BLaER1 (cell line): Measurements from ENCODE around the gene SNX5.

Experiments
- H3K27ac ChIP-seq: shearing (Covaris generic); formaldehyde crosslinking; 2 replicates; pipeline ENCODE4 v1.8.1; 2022
- H3K27me3 ChIP-seq: shearing (Covaris generic); formaldehyde crosslinking; 2 replicates; pipeline ENCODE4 v1.8.1; 2022
- H3K36me3 ChIP-seq: shearing (Covaris generic); formaldehyde crosslinking; 2 replicates; pipeline ENCODE4 v1.8.1; 2022
- H3K4me1 ChIP-seq: shearing (Covaris generic); formaldehyde crosslinking; 2 replicates; pipeline ENCODE4 v1.8.1; 2022
- H3K4me2 ChIP-seq: shearing (Covaris generic); formaldehyde crosslinking; 2 replicates; pipeline ENCODE4 v1.8.1; 2022
- H3K4me3 ChIP-seq: shearing (Covaris generic); formaldehyde crosslinking; 2 replicates; pipeline ENCODE4 v1.8.1; 2022
- H3K9ac ChIP-seq: shearing (Covaris generic); formaldehyde crosslinking; 2 replicates; pipeline ENCODE4 v1.8.1; 2022
- H3K9me3 ChIP-seq: shearing (Covaris generic); formaldehyde crosslinking; 2 replicates; pipeline ENCODE4 v1.8.1; 2022
- H4K20me1 ChIP-seq: shearing (Covaris generic); formaldehyde crosslinking; 2 replicates; pipeline ENCODE4 v1.8.1; 2022
- Cebpa-rat ChIP-seq: shearing (Covaris generic); IDR thresholded peaks from 2 replicates; pipeline ENCODE4 v1.8.1; 2022

Gene SNX5

DNA sequence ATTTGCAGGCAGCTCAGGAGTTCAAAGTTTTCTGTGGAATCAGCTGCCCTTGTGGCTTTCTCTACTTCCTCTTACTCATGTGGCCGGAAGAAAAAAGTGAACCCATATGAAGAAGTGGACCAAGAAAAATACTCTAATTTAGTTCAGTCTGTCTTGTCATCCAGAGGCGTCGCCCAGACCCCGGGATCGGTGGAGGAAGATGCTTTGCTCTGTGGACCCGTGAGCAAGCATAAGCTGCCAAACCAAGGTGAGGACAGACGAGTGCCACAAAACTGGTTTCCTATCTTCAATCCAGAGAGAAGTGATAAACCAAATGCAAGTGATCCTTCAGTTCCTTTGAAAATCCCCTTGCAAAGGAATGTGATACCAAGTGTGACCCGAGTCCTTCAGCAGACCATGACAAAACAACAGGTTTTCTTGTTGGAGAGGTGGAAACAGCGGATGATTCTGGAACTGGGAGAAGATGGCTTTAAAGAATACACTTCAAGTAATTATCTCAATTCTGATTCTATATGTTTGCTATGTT, 1.4 kb upstream of the SNX5 start:
- no peaks in the 10 kb centered on the region for H3K27me3 ChIP-seq
- H3K4me3 ChIP-seq: peak overlapping the region; percentile 92
- H3K36me3 ChIP-seq: peaks cover 24% of the 10 kb centered on the region; the same call in 1 of the 2 replicates
- no peak for TF ChIP-seq Cebpa-rat
- H3K4me2 ChIP-seq: peak overlapping the region; percentile 95
- H4K20me1 ChIP-seq: peaks cover 34% of the 10 kb centered on the region
- peak overlapping the region; percentile 100 for H3K9ac ChIP-seq
- no peaks in the 10 kb centered on the region for H3K9me3 ChIP-seq
- peak overlapping the region; percentile 100 for H3K27ac ChIP-seq
- H3K4me1 ChIP-seq: peaks cover 40% of the 10 kb centered on the region

DNA sequence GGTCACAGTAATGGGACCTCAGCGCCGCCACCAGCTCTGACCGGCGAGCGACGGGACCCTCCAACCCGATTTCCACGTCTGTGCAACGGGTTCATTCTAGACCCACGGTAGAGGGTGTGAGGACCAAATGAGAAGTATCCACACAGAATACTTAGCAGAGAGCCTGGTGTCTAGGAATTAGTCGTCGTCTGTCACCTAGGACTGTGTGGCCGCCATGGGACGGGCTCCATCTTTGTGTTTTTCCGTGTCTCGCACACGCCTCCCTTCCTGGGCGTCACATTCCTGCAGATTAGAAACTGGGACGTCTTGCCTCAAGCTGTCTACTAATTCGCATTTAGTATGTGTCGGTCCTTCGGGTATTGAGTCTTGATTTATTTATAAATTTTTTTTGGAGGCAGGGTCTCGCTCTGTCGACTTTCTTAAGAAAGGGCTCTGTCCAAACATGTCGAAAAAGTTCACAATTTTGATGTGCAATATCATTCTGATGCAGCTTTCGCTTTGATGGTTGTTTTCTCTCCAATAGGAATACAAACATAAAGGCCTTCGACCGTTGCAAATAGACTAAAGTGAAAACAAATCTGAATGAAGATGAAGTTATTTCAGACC, 787 bp upstream of the SNX5 start:
- H3K9ac ChIP-seq: peak overlapping the region; percentile 100
- peaks cover 39% of the 10 kb centered on the region for H3K4me1 ChIP-seq
- H3K27ac ChIP-seq: peak overlapping the region; percentile 100
- peak overlapping the region; percentile 95 for H3K4me2 ChIP-seq
- TF ChIP-seq Cebpa-rat: no peak
- H3K4me3 ChIP-seq: peak overlapping the region; percentile 92
- H3K9me3 ChIP-seq: no peaks in the 10 kb centered on the region
- no peaks in the 10 kb centered on the region for H3K27me3 ChIP-seq
- H4K20me1 ChIP-seq: peaks cover 39% of the 10 kb centered on the region
- H3K36me3 ChIP-seq: peaks cover 26% of the 10 kb centered on the region; the same call in 1 of the 2 replicates

DNA sequence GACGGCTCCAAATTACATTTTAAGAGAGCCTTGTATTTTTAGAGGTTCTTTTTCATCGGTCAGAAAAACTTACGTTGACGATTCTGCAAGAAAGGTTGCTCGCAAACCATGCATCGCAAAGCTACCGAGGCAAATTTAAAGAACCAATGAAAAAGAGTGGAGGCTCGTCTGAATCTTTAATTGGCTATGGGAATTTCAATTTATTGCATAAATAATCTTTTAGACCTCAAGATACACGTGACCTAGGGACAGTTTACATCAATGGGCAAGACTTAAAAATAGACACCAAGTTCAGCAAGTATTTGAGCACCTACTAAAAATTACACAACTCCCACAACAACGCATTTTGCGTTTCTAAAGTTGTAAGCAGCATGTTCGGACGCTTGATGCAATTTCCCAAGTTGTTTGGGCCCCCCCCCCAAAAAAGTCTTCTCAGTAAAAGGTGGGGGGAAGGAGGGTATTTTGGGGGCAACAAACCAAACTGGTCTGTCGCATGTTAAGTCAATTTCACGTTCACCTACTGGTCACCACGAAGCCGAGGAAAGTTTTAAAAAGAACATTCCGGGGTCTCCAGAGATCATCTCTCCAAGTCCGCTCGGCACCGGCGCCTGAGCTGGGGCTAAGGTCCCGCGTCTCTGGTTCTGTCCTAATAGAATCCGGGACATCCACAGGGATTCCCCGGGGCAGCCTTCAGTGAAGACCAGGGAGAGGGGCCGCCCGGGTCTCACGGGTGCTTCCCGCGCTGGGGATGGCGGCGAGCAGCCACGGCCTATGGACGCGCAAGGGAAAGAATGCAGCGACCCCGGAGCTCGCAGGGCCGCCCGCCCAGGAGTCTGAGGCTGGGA, 851 bp downstream of the SNX5 start:
- Histone ChIP-seq H3K4me1 (peaks cover 37% of the 10 kb centered on the region), H3K9me3 (no peaks in the 10 kb centered on the region), H3K9ac (peak overlapping the region; percentile 100), H3K4me2 (peak overlapping the region; percentile 96), H3K36me3 (peaks cover 42% of the 10 kb centered on the region), H4K20me1 (peaks cover 56% of the 10 kb centered on the region), H3K4me3 (peak overlapping the region; percentile 92), H3K27ac (peak overlapping the region; percentile 100), H3K27me3 (no peaks in the 10 kb centered on the region)
- no peak for TF ChIP-seq Cebpa-rat

DNA sequence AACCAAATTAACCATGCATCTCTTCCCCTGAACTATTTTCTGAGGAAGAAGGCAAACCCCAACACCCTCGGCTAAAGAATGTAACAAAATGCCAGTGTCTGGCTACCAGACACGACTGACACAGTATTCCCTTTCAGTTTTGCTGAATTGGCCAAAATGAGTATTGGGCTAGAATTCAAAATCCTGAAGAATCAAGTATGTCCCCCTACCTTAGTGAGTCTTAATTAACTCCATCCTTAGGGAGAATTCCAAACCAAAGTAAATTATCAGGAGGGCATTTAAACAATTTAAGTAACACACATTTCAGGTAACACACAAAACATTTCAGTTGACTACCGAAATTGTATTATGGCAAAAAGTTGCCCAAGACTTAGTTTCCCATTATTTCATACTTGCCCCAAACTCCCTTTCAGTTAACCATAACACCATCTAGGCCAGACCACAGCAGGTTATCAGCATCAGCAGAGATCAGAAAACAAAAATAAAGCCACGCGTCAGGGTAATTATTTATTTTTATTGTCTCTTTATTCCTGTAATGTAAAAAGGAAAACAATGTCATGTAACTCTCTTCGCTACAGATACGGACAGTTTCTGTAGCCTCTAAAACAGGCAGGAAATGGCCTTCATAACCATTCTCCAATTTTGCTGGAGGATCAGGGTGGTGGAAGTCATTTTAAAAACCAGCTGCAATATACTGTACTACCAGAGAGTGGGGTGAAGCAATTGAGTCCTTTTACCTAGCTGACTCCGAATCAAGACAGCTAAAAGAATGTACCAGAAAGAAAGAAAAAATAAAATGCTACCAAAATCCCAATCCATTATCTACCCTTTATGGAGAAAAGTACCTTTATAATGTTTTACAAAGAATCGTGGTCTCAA, 1.9 kb downstream of the SNX5 start:
- Histone ChIP-seq H3K4me3 (peak overlapping the region; percentile 92), H3K27me3 (no peaks in the 10 kb centered on the region), H3K4me1 (peaks cover 30% of the 10 kb centered on the region), H3K36me3 (peaks cover 42% of the 10 kb centered on the region), H3K4me2 (peak overlapping the region; percentile 96), H3K27ac (peak overlapping the region; percentile 100), H3K9ac (peak overlapping the region; percentile 100), H4K20me1 (peaks cover 66% of the 10 kb centered on the region), H3K9me3 (no peaks in the 10 kb centered on the region)
- no peak for TF ChIP-seq Cebpa-rat

DNA sequence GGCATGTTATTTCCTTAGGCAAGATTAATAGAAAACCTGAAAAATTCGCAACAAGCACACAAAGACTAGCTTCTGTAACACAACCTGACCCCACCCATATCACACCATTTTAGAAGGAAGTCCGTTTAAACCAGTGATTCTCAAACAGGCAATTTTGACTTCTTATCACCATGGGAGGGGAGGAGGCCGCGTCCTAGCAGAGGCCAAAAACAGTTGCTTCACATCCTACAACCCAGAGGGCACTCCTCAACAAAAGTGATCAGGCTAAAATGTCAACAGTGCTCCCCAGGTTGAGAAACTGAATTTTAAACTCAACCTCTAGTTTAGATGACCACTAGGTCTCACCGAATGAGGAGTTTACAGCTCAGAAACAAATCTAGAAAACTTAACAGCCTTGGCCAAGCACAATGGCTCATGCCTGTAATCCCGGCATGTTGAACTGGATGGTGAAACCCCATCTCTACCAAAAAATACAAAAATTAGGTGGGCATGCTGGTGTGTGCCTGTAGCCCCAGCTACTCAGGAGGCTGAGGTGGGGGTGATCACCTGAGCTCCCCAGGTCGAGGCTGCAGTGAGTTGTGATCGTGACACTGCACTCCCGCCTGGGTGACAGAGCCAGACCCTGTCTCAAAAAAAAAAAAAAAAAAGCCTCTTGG, 3.4 kb downstream of the SNX5 start:
- Histone ChIP-seq H3K9ac (peak overlapping the region; percentile 100), H3K4me3 (peak overlapping the region; percentile 92), H4K20me1 (peaks cover 81% of the 10 kb centered on the region), H3K4me2 (peak overlapping the region; percentile 96), H3K27ac (peak overlapping the region; percentile 100), H3K4me1 (peaks cover 37% of the 10 kb centered on the region), H3K9me3 (no peaks in the 10 kb centered on the region), H3K36me3 (peaks cover 42% of the 10 kb centered on the region), H3K27me3 (no peaks in the 10 kb centered on the region)
- TF ChIP-seq Cebpa-rat: no peak

DNA sequence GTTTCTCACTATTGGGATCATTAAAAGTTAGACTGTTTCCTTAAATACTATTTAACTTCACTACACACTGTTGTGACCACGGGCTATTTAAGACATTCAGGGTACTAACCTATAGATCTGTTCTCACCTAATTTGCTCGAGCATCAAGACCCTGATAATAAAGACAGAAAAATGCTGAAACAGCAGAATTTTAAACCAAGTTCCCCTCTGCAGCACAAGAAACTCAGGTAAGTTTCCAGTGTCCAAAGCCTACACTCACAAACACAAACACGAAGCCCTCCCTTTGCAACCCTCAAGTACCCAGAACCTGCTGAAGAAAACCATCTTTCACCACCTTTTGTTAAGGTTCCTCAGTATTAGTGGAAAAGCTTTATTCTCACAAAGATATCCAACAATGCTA, 4.0 kb downstream of the SNX5 start:
- Histone ChIP-seq H3K36me3 (peaks cover 42% of the 10 kb centered on the region), H3K27me3 (no peaks in the 10 kb centered on the region), H3K27ac (peak overlapping the region; percentile 100), H3K9ac (peak overlapping the region; percentile 100), H3K4me3 (peak overlapping the region; percentile 92), H3K4me1 (peaks cover 43% of the 10 kb centered on the region), H3K9me3 (no peaks in the 10 kb centered on the region), H4K20me1 (peaks cover 87% of the 10 kb centered on the region), H3K4me2 (peak overlapping the region; percentile 96)
- no peak for TF ChIP-seq Cebpa-rat

DNA sequence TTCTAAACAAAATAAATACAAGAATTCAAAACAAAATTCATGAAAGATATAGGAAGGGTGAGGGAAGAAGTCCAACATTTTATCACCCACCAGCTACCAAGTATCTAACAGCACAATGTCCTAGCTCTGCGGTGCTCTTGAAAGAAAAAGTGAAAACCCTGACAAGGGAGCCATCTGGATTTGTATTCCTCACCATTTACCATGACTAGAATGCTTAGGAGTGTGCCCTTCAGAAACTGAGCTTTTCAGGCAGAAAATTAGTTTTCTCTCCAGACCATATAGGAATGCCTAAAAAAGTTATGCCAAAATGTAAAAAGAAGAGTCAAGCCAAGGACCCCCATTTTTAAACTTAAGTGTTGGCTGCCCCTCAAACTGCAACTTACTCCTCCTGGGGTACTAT, 4.5 kb downstream of the SNX5 start:
- Histone ChIP-seq H4K20me1 (peaks cover 92% of the 10 kb centered on the region), H3K27me3 (no peaks in the 10 kb centered on the region), H3K36me3 (peaks cover 48% of the 10 kb centered on the region), H3K4me2 (peak overlapping the region; percentile 96), H3K4me1 (peaks cover 48% of the 10 kb centered on the region), H3K27ac (peak overlapping the region; percentile 100), H3K9me3 (no peaks in the 10 kb centered on the region), H3K4me3 (peak overlapping the region; percentile 92), H3K9ac (peak overlapping the region; percentile 100)
- TF ChIP-seq Cebpa-rat: no peak

DNA sequence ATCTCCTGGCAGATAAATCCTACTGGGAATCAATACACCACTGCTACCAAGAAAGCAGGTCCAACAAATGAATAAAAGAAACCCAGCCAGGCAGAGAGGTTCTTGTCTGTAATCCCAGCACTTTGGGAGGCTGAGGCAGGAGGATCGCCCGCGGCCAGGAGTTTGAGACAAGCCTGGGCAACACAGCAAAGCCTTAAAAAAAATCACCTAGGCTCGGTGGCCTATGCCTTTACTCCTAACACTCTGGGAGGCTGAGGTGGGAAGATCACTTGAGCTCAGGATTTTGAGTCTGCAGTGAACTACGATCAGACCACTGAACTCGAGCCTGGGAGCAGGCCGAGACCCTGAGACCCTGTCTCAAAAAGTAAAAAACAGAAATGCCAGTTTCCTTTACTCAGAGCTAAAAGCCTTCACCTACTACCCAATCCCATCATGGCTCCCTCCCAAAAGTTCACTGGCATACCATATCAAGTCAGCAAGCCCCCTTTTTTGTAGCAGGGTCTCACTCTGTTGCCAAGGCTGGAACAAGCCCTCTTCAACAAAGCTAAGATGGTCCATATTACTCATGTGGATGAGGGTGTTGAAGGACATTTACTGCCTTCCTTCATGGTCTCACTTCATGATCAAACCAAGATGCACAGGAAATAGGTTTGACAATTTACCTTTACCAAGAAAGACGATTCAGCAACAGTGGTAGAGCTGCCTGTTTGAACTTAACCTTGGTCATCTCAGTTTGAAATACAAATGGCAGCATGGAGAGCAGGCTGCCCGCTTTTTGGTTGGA, 5.3 kb downstream of the SNX5 start:
- H3K9me3 ChIP-seq: no peaks in the 10 kb centered on the region
- H3K4me1 ChIP-seq: peaks cover 56% of the 10 kb centered on the region
- H3K36me3 ChIP-seq: peaks cover 51% of the 10 kb centered on the region
- H3K4me2 ChIP-seq: peak overlapping the region; percentile 96
- TF ChIP-seq Cebpa-rat: no peak
- peak overlapping the region; percentile 100 for H3K27ac ChIP-seq
- H3K27me3 ChIP-seq: no peaks in the 10 kb centered on the region
- peak overlapping the region; percentile 100 for H3K9ac ChIP-seq
- peak overlapping the region; percentile 92 for H3K4me3 ChIP-seq
- peaks cover 100% of the 10 kb centered on the region for H4K20me1 ChIP-seq
